ENCODE data around the gene THPO. TPM values are rescaled to one million over a fixed set of nuclear protein-coding genes. Genes with fewer than 3 reads are reported as not detected.

The THPO gene
- total and polyA plus RNA-seq, 12 donors = 0.16 to 1.3 (median 0.56) TPM; not detected in 3

DNA sequence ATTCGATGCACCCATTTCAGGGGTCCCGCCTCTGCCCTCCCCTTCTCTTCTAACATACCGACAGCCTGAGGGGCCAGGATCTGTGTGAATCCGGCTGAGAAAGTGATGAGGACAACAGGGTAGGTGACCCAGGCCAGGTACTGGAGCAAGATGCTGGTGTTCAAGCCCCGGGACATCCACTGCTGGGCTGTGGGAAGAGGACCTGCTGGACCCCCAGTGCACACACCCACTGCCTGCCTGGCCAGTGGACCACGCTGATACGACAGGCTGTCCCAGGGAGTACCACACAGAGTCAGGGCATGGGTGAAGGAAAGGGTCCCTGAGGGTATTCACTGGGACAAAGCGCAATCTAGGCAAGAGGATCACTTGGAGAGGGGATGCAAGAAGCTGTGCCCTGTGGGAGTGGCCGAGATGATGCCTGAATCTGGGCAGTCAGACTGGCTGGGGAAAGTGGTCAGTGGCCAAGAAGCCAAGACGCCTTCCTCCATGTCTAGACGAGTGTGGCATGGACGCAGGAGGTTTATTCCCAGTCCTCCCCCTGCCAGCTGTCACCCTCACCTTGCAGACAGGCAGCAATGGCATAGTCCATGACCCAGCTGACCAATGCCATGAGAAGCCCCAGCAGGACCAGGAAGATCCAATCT is 19.8 kb downstream of the THPO start:
- Histone ChIP-seq H3K36me3 (peaks cover 0 to 31% (median 0%) of the 10 kb centered on the region in 9 donors), H3K4me3 (no peak overlapping the region), H3K27me3 (no peaks in the 10 kb centered on the region), H3K4me1 (peaks cover 4 to 14% (median 11%) of the 10 kb centered on the region in 9 donors), H3K27ac (no peak overlapping the region), H3K9me3 (no peaks in the 10 kb centered on the region)
- ATAC-seq (no peak), DNase-seq (no peak)
- 96 to 97% methylated on average over 12 of the region's 12 CpGs for WGBS, 2 donors
- TF ChIP-seq, protein P1, sequence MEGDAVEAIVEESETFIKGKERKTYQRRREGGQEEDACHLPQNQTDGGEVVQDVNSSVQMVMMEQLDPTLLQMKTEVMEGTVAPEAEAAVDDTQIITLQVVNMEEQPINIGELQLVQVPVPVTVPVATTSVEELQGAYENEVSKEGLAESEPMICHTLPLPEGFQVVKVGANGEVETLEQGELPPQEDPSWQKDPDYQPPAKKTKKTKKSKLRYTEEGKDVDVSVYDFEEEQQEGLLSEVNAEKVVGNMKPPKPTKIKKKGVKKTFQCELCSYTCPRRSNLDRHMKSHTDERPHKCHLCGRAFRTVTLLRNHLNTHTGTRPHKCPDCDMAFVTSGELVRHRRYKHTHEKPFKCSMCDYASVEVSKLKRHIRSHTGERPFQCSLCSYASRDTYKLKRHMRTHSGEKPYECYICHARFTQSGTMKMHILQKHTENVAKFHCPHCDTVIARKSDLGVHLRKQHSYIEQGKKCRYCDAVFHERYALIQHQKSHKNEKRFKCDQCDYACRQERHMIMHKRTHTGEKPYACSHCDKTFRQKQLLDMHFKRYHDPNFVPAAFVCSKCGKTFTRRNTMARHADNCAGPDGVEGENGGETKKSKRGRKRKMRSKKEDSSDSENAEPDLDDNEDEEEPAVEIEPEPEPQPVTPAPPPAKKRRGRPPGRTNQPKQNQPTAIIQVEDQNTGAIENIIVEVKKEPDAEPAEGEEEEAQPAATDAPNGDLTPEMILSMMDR (IDR thresholded peaks at IDR 0.05) = no peak
- intact Hi-C loops (cut with DNase I) = loop anchor here in 1 of 10 donors (10.0 kb wide), 1 partner anchor 53 kb away; no protein-coding TSS in a partner anchor

DNA sequence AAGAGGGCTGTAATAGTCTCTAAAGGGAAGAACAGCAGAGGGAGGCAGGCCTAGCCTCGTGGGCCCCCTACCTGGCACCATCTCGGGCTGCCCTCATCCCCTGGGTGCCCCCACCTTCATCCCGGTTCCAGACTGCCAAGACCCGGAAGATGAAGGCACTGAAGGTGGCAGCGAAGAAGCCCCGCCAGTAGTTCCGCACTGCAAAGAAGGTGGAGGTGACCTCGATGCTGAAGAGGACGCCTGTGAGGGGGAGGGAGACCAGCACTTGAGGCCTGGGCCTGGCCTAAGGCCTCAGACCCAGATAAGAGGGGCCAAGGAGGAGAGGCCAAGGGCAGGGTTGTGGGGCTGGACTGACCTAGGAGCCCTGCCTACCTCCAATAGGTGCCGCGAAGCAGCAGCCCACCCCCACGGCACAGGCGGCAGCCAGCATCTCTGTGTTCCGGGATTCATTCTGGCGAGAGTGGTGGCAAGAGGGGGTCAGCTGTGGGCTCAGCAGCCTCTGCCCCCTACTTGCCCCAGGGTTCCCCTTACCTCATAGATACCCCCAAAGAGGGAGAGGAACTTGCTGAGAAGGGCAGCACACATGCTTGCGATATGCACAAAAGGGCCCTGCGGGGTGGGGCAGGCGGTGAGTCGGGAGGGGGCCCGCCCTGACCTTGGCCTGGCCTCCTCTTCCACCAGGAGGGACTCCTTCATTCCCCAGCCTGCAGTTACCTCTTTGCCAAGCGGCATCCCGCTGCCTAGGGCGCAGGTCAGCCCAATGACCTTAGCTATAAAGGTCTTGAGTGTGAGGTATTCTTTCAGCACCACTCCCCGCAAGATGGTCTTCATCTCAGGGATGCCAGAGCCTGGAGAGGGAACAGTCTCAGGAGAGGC is 20.5 kb downstream of the THPO start:
- Histone ChIP-seq H3K27ac (no peak overlapping the region), H3K4me3 (no peak overlapping the region), H3K36me3 (peaks cover 0 to 34% (median 0%) of the 10 kb centered on the region in 9 donors), H3K4me1 (peaks cover 4 to 13% (median 11%) of the 10 kb centered on the region in 9 donors), H3K9me3 (no peaks in the 10 kb centered on the region), H3K27me3 (no peaks in the 10 kb centered on the region)
- DNase-seq = no peak
- TF ChIP-seq, protein P1 (IDR thresholded peaks at IDR 0.05) = no peak
- intact Hi-C loops (cut with DNase I) = loop anchor here in 1 of 10 donors (10.0 kb wide), 1 partner anchor 53 kb away; no protein-coding TSS in a partner anchor
- no peak for ATAC-seq
- WGBS, 2 donors = 90 to 92% methylated on average over 24 of the region's 24 CpGs

DNA sequence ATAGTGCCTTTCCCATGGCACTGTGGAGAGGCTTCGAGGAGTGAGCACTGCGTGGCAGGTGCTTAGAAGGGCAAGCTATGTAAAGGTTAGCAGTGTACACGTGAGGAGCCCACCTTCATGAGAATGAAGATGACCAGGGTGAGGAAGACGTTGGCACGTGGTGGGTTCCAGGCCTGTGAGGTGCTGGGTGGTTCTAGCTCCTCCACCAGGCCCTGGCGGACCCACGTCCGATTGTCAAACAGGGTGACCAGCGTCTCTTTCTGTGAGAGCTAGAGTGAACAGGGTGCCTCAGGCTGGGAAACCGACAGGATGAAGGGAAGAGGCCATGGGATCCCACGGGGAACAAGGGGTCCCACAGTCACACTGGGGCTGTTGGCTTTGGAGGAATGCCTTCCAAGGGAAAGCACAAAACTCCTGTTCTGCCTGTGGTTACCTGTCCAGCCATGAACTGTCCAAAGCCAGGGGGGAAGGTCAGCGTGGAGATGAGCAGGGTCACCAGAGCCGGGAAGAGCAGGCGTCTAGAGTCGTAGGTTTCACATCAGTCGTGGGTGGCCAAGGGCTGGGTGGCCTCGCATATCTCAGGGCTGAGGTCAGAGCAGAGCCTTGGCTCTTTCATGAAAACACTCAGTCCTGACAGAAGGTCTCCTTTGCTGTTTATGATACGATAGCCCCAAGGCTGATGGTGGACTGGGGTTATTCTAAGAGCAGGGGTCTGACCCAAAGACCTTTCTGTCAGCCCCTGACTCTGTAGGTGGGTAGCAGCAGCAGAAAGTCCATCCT is 22.6 kb downstream of the THPO start:
- peaks cover 0 to 5% (median 3%) of the 10 kb centered on the region in 9 donors for H3K4me1 ChIP-seq
- TF ChIP-seq, protein P1 (IDR thresholded peaks at IDR 0.05) = no peak
- H3K27me3 ChIP-seq = no peaks in the 10 kb centered on the region
- no peak overlapping the region for H3K4me3 ChIP-seq
- no peak overlapping the region for H3K27ac ChIP-seq
- peaks cover 0 to 39% (median 0%) of the 10 kb centered on the region in 9 donors for H3K36me3 ChIP-seq
- H3K9me3 ChIP-seq = no peaks in the 10 kb centered on the region
- intact Hi-C loops (cut with DNase I) = loop anchor here in 1 of 10 donors (10.0 kb wide), 1 partner anchor 51 kb away; no protein-coding TSS in a partner anchor
- 80 to 86% methylated on average over 18 of the region's 18 CpGs for WGBS, 2 donors
- ATAC-seq = no peak
- no peak for DNase-seq

DNA sequence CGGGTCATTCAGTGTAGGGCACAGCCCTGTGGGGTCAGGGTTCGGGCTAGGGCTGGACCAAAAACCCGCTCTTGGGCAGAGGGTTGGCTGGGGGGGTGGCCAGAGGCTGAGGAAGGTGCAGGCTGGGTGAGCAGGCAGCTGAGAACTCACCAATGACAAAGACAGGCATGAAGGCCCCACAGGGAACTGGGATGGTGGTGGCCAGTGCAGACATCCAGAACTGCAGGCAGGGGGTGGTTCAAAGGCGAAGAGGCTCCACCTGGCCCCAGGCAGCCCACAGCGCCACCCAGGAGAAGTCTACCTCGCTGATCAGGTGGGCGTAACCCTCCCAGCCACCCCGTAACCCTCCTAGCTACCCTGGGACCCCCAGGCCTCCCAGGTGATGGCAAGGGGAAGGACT is 23.3 kb downstream of the THPO start:
- Histone ChIP-seq H3K27ac (no peak overlapping the region), H3K4me3 (no peak overlapping the region), H3K9me3 (no peaks in the 10 kb centered on the region), H3K27me3 (no peaks in the 10 kb centered on the region), H3K4me1 (peaks cover 0 to 5% (median 0%) of the 10 kb centered on the region in 9 donors), H3K36me3 (peaks cover 0 to 39% (median 0%) of the 10 kb centered on the region in 9 donors)
- intact Hi-C loops (cut with DNase I) = loop anchor here in 1 of 10 donors (10.0 kb wide), 1 partner anchor 50 kb away; no protein-coding TSS in a partner anchor
- DNase-seq (no peak), ATAC-seq (peak in 1 of 8 donors; percentile 11)
- 83 to 87% methylated on average over 8 of the region's 8 CpGs for WGBS, 2 donors
- TF ChIP-seq, protein P1 (IDR thresholded peaks at IDR 0.05) = no peak

Data from heart right ventricle (tissue), 16 donors.